A549 (cell line): ENCODE data around the gene RIN1. TPM values are rescaled to one million over a fixed set of nuclear protein-coding genes. Genes with fewer than 3 reads are reported as not detected.

Experiments
- ATAC-seq, 2 experiments: fragments of 200-7000 bp in 1 of 2; fragments of >200 bp in 1 of 2; cut with Nextera tagmentation in 1 of 2; cut with Tn5 transposase in 1 of 2; 3 replicates each; pipeline versions ENCODE4 v1.8.0 to v1.9.1; 2018 to 2020; ENCODE audit warnings: mild to moderate bottlenecking in 1 of 2, moderate library complexity in 1 of 2
- CTCF ChIA-PET: fragments of 300-600 bp; sonication (Branson Sonifier 250); formaldehyde crosslinking; extraction: SDS; loops from one replicate; lab custom pipeline; 2021; ENCODE audit warnings: antibody characterized with exemption, inconsistent platforms; lab: Yijun Ruan, JAX
- POLR2A ChIA-PET: fragments of 350-600 bp; formaldehyde crosslinking; extraction: SDS; loops from one replicate; lab custom pipeline; 2021; ENCODE audit warnings: antibody characterized with exemption, inconsistent platforms; lab: Yijun Ruan, JAX
- DNase-seq, 2 experiments: peaks; one replicate each; pipeline versions ENCODE4 v3.0.0 to v3.0.0-alpha.2; 2011 to 2016; ENCODE audit warnings: low read depth in 1 of 2, low spot score in 1 of 2
- FAIRE-seq: peaks from 2 replicates; lab custom pipeline; 2011; peaks lifted over from hg19 to GRCh38; lab: Jason Lieb, UNC
- H3K27ac ChIP-seq, 2 experiments: fragments of >200 bp; sonication (Bioruptor Twin); formaldehyde crosslinking; 3 replicates each; pipeline ENCODE4 v1.5.1; 2016 to 2017
- H3K4me1 ChIP-seq: fragments of >200 bp; sonication (Bioruptor Twin); formaldehyde crosslinking; 3 replicates; pipeline ENCODE4 v1.6.1; 2016
- H3K4me2 ChIP-seq: fragments of >200 bp; sonication (Bioruptor Twin); formaldehyde crosslinking; 3 replicates; pipeline ENCODE4 v1.6.1; 2016
- H3K4me3 ChIP-seq: fragments of >200 bp; sonication (Bioruptor Twin); formaldehyde crosslinking; 3 replicates; pipeline ENCODE4 v1.5.1; 2016
- H3K9me3 ChIP-seq: fragments of >200 bp; sonication (Bioruptor Twin); formaldehyde crosslinking; 3 replicates; pipeline ENCODE4 v1.6.1; 2016
- ATOH8 ChIP-seq: fragments of 250-450 bp; sonication (Bioruptor Pico); IDR thresholded peaks from 2 replicates; pipeline ENCODE4 v1.5.0; 2020; ENCODE audit warnings: low read depth, mild to moderate bottlenecking, moderate library complexity
- BHLHE40 ChIP-seq: IDR thresholded peaks from 2 replicates; pipeline ENCODE4 v1.6.1; 2012; ENCODE audit warnings: low read depth, low read length, inconsistent platforms
- CBX2 ChIP-seq: fragments of 200-600 bp; sonication (generic); IDR thresholded peaks from 2 replicates; pipeline ENCODE4 v1.6.1; 2016; ENCODE audit warnings: low read depth, mild to moderate bottlenecking, borderline replicate concordance
- CEBPB ChIP-seq, 2 experiments: fragments of >200 bp in 1 of 2; sonication (Bioruptor Twin) in 1 of 2; formaldehyde crosslinking in 1 of 2; IDR thresholded peaks; 2 replicates each; pipeline ENCODE4 v1.6.1; 2012 to 2016
- CTCF ChIP-seq: fragments of >200 bp; sonication (Bioruptor Twin); formaldehyde crosslinking; IDR thresholded peaks from 3 replicates; pipeline ENCODE4 v1.5.1; 2016
- E2F6 ChIP-seq: IDR thresholded peaks from 2 replicates; pipeline ENCODE4 v1.6.1; 2012; ENCODE audit warnings: low read depth, borderline replicate concordance
- ELK1 ChIP-seq: fragments of 150-350 bp; IDR thresholded peaks from 2 replicates; pipeline ENCODE4 v1.6.1; 2014; ENCODE audit warnings: low read depth, mild to moderate bottlenecking, low read length
- ESRRA ChIP-seq: fragments of 150-350 bp; IDR thresholded peaks from 2 replicates; pipeline ENCODE4 v1.6.1; 2014; ENCODE audit warnings: mild to moderate bottlenecking, low read length, borderline replicate concordance
- FOSB ChIP-seq: fragments of 250-450 bp; sonication (Bioruptor Pico); IDR thresholded peaks from 2 replicates; pipeline ENCODE4 v1.5.0; 2020; ENCODE audit warnings: mild to moderate bottlenecking, moderate library complexity
- FOSL2 ChIP-seq, 2 experiments: fragments of 450-650 bp in 1 of 2; fragments of >200 bp in 1 of 2; sonication (Bioruptor Twin) in 1 of 2; formaldehyde crosslinking; IDR thresholded peaks; 2 replicates each; pipeline versions ENCODE4 v1.5.0 to v1.6.1; 2016 to 2020; ENCODE audit warnings: mild to moderate bottlenecking in 1 of 2, moderate library complexity in 1 of 2
- FOXS1 ChIP-seq: fragments of 250-450 bp; sonication (Bioruptor Pico); IDR thresholded peaks from 2 replicates; pipeline ENCODE4 v1.5.0; 2020; ENCODE audit warnings: mild to moderate bottlenecking, moderate library complexity
- GATA3 ChIP-seq: IDR thresholded peaks from 2 replicates; pipeline ENCODE4 v1.6.1; 2012; ENCODE audit warnings: borderline replicate concordance
- HDAC2 ChIP-seq: fragments of 200-600 bp; sonication (generic); IDR thresholded peaks from 2 replicates; pipeline ENCODE4 v1.6.1; 2016
- HES2 ChIP-seq: fragments of >200 bp; sonication (Bioruptor Twin); formaldehyde crosslinking; IDR thresholded peaks from 2 replicates; pipeline ENCODE4 v1.6.1; 2016
- JUN ChIP-seq, 2 experiments: fragments of >200 bp; sonication (Bioruptor Twin); formaldehyde crosslinking; IDR thresholded peaks; 2 replicates in 1 of 2; 3 replicates in 1 of 2; pipeline ENCODE4 v1.6.1; 2016 to 2017
- JUNB ChIP-seq: fragments of >200 bp; sonication (Bioruptor Twin); formaldehyde crosslinking; IDR thresholded peaks from 2 replicates; pipeline ENCODE4 v1.6.1; 2016
- KDM5A ChIP-seq: fragments of 200-600 bp; sonication (generic); IDR thresholded peaks from 2 replicates; pipeline ENCODE4 v1.6.1; 2016; ENCODE audit warnings: antibody characterized with exemption, mild to moderate bottlenecking
- MAX ChIP-seq: IDR thresholded peaks from 2 replicates; pipeline ENCODE4 v1.6.1; 2012
- MAZ ChIP-seq: fragments of 150-350 bp; IDR thresholded peaks from 2 replicates; pipeline ENCODE4 v1.6.1; 2014; ENCODE audit warnings: antibody characterized with exemption, low read depth, low read length, borderline replicate concordance
- NPAS2 ChIP-seq: fragments of 250-450 bp; sonication (Bioruptor Pico); IDR thresholded peaks from 2 replicates; pipeline ENCODE4 v1.8.0; 2022; ENCODE audit warnings: mild to moderate bottlenecking, moderate library complexity, borderline replicate concordance
- NR3C1 ChIP-seq: fragments of >200 bp; sonication (Bioruptor Twin); formaldehyde crosslinking; IDR thresholded peaks from 3 replicates; pipeline ENCODE4 v1.6.1; 2017
- POLR2A ChIP-seq: IDR thresholded peaks from 2 replicates; pipeline ENCODE4 v1.6.1; 2012; ENCODE audit warnings: mild to moderate bottlenecking, low read length
- RAD21 ChIP-seq, 2 experiments: fragments of >200 bp in 1 of 2; sonication (Bioruptor Twin) in 1 of 2; formaldehyde crosslinking in 1 of 2; IDR thresholded peaks in 1 of 2; conservative IDR thresholded peaks in 1 of 2; 2 replicates in 1 of 2; 3 replicates in 1 of 2; pipeline ENCODE4 v1.6.1; 2012 to 2018; ENCODE audit warnings: inconsistent platforms in 1 of 2
- RARB ChIP-seq: fragments of 250-450 bp; sonication (Bioruptor Pico); IDR thresholded peaks from 2 replicates; pipeline ENCODE4 v1.8.0; 2021; ENCODE audit warnings: mild to moderate bottlenecking, moderate library complexity
- REST ChIP-seq: fragments of 200-600 bp; sonication (generic); IDR thresholded peaks from 2 replicates; pipeline ENCODE4 v1.6.1; 2016; ENCODE audit warnings: antibody characterized with exemption, mild to moderate bottlenecking, moderate library complexity
- SREBF2 ChIP-seq: fragments of 450-650 bp; IDR thresholded peaks from 2 replicates; pipeline ENCODE4 v1.6.1; 2014; ENCODE audit warnings: mild to moderate bottlenecking, moderate library complexity
- USF2 ChIP-seq: fragments of 450-650 bp; IDR thresholded peaks from 2 replicates; pipeline ENCODE4 v1.6.1; 2014; ENCODE audit warnings: antibody characterized with exemption
- ZC3H11A ChIP-seq: fragments of 450-650 bp; IDR thresholded peaks from 2 replicates; pipeline ENCODE4 v1.6.1; 2014; ENCODE audit warnings: antibody characterized with exemption, mild to moderate bottlenecking
- ZNF302 ChIP-seq: fragments of 250-450 bp; sonication (Bioruptor Pico); IDR thresholded peaks from 2 replicates; pipeline ENCODE4 v1.9.0; 2021; ENCODE audit warnings: inconsistent platforms, mild to moderate bottlenecking, moderate library complexity
- WGBS: methylation state at CpG from one replicate; pipeline ENCODE4 v1.1.6; 2017; ENCODE audit errors: missing lambda C conversion rate; 5-methylcytosine and 5-hydroxymethylcytosine counted together
- polyA plus RNA-seq, 4 experiments: library from polyadenylated mRNA; depleted of rRNA in 3 of 4; stranded (reverse); fragments of >200 nt; fragmentation: RNase III in 1 of 4; extraction: RNeasy Plus Mini Kit Qiagen cat#74134 plus additional on column Dnase treatment in 1 of 4; gene quantifications; 2 replicates in 3 of 4; 3 replicates in 1 of 4; pipeline ENCODE4 v1.2.3, GENCODE V29; 2011 to 2017

RIN1 gene
- polyA plus RNA-seq, 2 of the 4 experiments (the other 2 are of a cell fraction): 2.0 to 9.3 TPM

- ChIA-PET CTCF (interaction anchor here (0.7 to 8.7 kb wide), 16 partner anchors 9 to 63 kb away, joined by 3 to 247 read pairs (median 4); partner anchors contain the start of genes B4GAT1, BRMS1, CD248 and TMEM151A), POLR2A (interaction anchor here (0.6 to 3.5 kb wide), 5 partner anchors 9 to 47 kb away, joined by 3 to 42 read pairs (median 4); partner anchors contain the start of genes BRMS1, CD248 and YIF1A)
- peaks cover 26% of the 10 kb centered on the region for H3K4me1 ChIP-seq
- peak overlapping the region; percentile 92 for H3K4me2 ChIP-seq
- H3K27ac ChIP-seq: peak overlapping the region; percentile 83 to 97
- H3K4me3 ChIP-seq: peak overlapping the region; percentile 56
- TF ChIP-seq GATA3 (no peak), E2F6 (peak; percentile 74; the same call in 1 of the 2 replicates), ZNF302 (CRISPR knock-in tag) (0 out of 2 replicates have a peak, but pooled peaks have one; percentile 36), FOSB (no peak), NPAS2 (CRISPR knock-in tag) (no peak), FOXS1 (CRISPR knock-in tag) (no peak), BHLHE40 (no peak), CEBPB (IDR thresholded peaks at IDR 0.05) (no peak), CTCF (no peak), ZC3H11A (0 out of 2 replicates have a peak, but pooled peaks have one; percentile 1), ELK1 (no peak), REST (no peak), POLR2A (no peak; the same call in 1 of the 2 replicates), ATOH8 (0 out of 2 replicates have a peak, but pooled peaks have one; percentile 55), MAZ (no peak), KDM5A (no peak), HES2 (no peak), CBX2 (no peak), RARB (CRISPR knock-in tag) (no peak), MAX (peak; percentile 74), JUNB (no peak), HDAC2 (no peak), USF2 (no peak), SREBF2 (no peak), NR3C1 (no peak), ESRRA (no peak), FOSL2 (IDR thresholded peaks at IDR 0.05) (no peak), FOSL2 (CRISPR knock-in tag; IDR thresholded peaks at IDR 0.05) (0 out of 2 replicates have a peak, but pooled peaks have one; percentile 2), RAD21 (conservative IDR thresholded peaks at IDR 0.05 in 1 of 2, IDR thresholded peaks at IDR 0.05 in 1 of 2) (no peak), JUN (IDR thresholded peaks at IDR 0.05) (no peak)
- H3K9me3 ChIP-seq: no peaks in the 10 kb centered on the region
- no peak for FAIRE-seq
- peak; percentile 35 to 55 for ATAC-seq
- 6% methylated on average over 26 of the region's 35 CpGs for WGBS
- DNase-seq: no peak
These were observed 552 bp downstream of the RIN1 start for GRCh38 chr11:66335531-66336233.
